ENCODE results near the gene SRMS. TPM values are rescaled to one million over a fixed set of nuclear protein-coding genes. Genes with fewer than 3 reads are reported as not detected.

SRMS gene
- total and polyA plus RNA-seq, 4 donors, result not detected

DNA sequence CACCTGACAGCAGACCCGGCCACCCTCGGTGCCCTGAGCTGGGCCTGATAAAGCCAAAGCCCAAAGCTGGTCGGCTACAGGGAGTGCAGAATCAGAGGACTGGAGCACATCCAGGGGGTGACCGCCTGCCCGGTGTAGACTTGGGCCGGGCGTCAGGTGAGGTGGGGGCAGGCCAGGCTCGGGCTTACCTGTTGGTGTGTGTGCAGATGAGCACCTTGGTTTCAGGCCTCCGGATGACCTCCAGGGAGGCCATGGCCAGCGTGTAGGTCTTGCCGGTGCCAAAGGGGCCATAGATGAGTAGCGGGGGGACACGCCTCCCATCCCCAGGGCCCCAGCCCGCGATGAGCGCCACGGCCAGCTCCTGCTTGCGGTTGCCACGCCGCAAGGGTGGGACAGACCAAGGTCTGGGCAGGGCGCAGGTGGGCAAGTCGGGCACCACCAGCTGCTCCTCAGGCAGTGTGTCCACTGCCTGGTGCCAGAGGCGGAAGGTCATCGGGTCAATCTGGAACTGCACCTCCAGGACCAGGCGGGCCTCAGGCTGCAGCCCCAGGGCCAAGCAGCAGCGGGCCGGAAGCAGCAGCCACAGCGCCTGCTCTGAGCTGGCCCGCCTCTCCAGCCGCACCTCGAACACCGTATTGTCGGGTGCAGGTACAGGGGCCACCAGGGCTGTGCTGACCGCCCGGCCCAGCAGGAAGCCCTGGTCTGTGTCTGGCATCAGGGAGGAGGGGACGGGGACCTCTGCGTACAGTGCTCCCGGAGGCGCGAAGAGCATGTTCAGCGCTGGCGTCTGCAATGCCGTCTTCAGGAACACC lies 20.8 kb upstream of the SRMS start (continued):
- TF ChIP-seq ZBTB33 (IDR thresholded peaks at IDR 0.05) (no peak), TAF1 (conservative IDR thresholded peaks at IDR 0.05) (no peak), EGR1 (IDR thresholded peaks at IDR 0.05; ENCODE audit: low read depth in 2 of 2) (no peak), NR2F2 (IDR thresholded peaks at IDR 0.05) (no peak)

- H3K4me3 ChIP-seq (ENCODE audit: low read depth in 1 of 3, low read length in 3 of 3), result no peak overlapping the region
- peaks cover 0 to 37% (median 23%) of the 10 kb centered on the region in 4 donors for H3K36me3 ChIP-seq (ENCODE audit: control insufficient read depth in 4 of 4, insufficient read depth in 3 of 4, low read depth in 1 of 4, low read length in 3 of 4)
- no peak for TF ChIP-seq RXRA (IDR thresholded peaks at IDR 0.05)
- no peak for TF ChIP-seq HNF4A (conservative IDR thresholded peaks at IDR 0.05)
- no peak for TF ChIP-seq HNF4G (IDR thresholded peaks at IDR 0.05)
- TF ChIP-seq EGR1 (IDR thresholded peaks at IDR 0.05; ENCODE audit: low read depth in 2 of 2), result no peak
- TF ChIP-seq, protein P1, sequence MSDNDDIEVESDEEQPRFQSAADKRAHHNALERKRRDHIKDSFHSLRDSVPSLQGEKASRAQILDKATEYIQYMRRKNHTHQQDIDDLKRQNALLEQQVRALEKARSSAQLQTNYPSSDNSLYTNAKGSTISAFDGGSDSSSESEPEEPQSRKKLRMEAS (IDR thresholded peaks at IDR 0.05), result no peak
- TF ChIP-seq JUND (IDR thresholded peaks at IDR 0.05), result no peak
- no peak for TF ChIP-seq ZBTB33 (IDR thresholded peaks at IDR 0.05)
- TF ChIP-seq, protein P2, sequence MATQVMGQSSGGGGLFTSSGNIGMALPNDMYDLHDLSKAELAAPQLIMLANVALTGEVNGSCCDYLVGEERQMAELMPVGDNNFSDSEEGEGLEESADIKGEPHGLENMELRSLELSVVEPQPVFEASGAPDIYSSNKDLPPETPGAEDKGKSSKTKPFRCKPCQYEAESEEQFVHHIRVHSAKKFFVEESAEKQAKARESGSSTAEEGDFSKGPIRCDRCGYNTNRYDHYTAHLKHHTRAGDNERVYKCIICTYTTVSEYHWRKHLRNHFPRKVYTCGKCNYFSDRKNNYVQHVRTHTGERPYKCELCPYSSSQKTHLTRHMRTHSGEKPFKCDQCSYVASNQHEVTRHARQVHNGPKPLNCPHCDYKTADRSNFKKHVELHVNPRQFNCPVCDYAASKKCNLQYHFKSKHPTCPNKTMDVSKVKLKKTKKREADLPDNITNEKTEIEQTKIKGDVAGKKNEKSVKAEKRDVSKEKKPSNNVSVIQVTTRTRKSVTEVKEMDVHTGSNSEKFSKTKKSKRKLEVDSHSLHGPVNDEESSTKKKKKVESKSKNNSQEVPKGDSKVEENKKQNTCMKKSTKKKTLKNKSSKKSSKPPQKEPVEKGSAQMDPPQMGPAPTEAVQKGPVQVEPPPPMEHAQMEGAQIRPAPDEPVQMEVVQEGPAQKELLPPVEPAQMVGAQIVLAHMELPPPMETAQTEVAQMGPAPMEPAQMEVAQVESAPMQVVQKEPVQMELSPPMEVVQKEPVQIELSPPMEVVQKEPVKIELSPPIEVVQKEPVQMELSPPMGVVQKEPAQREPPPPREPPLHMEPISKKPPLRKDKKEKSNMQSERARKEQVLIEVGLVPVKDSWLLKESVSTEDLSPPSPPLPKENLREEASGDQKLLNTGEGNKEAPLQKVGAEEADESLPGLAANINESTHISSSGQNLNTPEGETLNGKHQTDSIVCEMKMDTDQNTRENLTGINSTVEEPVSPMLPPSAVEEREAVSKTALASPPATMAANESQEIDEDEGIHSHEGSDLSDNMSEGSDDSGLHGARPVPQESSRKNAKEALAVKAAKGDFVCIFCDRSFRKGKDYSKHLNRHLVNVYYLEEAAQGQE (IDR thresholded peaks at IDR 0.05), result no peak
- TF ChIP-seq TAF1 (conservative IDR thresholded peaks at IDR 0.05), result no peak
- TF ChIP-seq GABPA (IDR thresholded peaks at IDR 0.05 in 1 of 2, conservative IDR thresholded peaks at IDR 0.05 in 1 of 2), result no peak
- TF ChIP-seq CTCF (IDR thresholded peaks at IDR 0.05; ENCODE audit: low read depth, low read length, missing input control), result no peak
- TF ChIP-seq YY1 (IDR thresholded peaks at IDR 0.05), result no peak
- TF ChIP-seq FOXA2 (IDR thresholded peaks at IDR 0.05), result no peak
- no peak for TF ChIP-seq SP1 (IDR thresholded peaks at IDR 0.05)
- no peak for TF ChIP-seq RAD21 (IDR thresholded peaks at IDR 0.05)
- TF ChIP-seq FOXA1 (IDR thresholded peaks at IDR 0.05), result no peak
- TF ChIP-seq NR2F2 (IDR thresholded peaks at IDR 0.05), result no peak
- TF ChIP-seq, protein P3, sequence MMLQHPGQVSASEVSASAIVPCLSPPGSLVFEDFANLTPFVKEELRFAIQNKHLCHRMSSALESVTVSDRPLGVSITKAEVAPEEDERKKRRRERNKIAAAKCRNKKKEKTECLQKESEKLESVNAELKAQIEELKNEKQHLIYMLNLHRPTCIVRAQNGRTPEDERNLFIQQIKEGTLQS (IDR thresholded peaks at IDR 0.05), result no peak
- H3K4me1 ChIP-seq (ENCODE audit: control insufficient read depth in 4 of 4, insufficient read depth in 4 of 4, low read length in 3 of 4), result peaks cover 0 to 10% (median 3%) of the 10 kb centered on the region in 4 donors
- H3K27ac ChIP-seq (ENCODE audit: low read depth in 1 of 2, low read length in 2 of 2), result no peak overlapping the region
- H3K27me3 ChIP-seq (ENCODE audit: control insufficient read depth in 4 of 4, insufficient read depth in 4 of 4, low read length in 3 of 4), result no peaks in the 10 kb centered on the region
- H3K9me3 ChIP-seq (ENCODE audit: control insufficient read depth in 4 of 4, low read length in 3 of 4), result no peaks in the 10 kb centered on the region
- DNase-seq (ENCODE audit: low spot score), result no peak
- 85% methylated on average over 37 of the region's 37 CpGs for WGBS
- no peak overlapping the region for H3K9ac ChIP-seq (ENCODE audit: low read depth in 1 of 2, low read length in 2 of 2)
These were observed 20.0 kb upstream of the SRMS start for GRCh38 chr20:63567386-63568169.

Measured in liver (tissue), 9 donors.